ACC112 (cell line): ENCODE results near the gene SCNN1G.

Experiments used
- H2AFZ ChIP-seq: fragments of 200-600 bp; sonication (generic); one replicate; pipeline ENCODE4 v1.6.0; 2017; ENCODE audit warnings: antibody characterized with exemption, low read length; ENCODE audit not compliant: unreplicated experiment
- H3K27ac ChIP-seq: fragments of 200-600 bp; sonication (generic); 2 replicates; pipeline ENCODE4 v1.5.1; 2014; ENCODE audit warnings: low read depth, mild to moderate bottlenecking, antibody characterized with exemption, low read length, moderate library complexity
- H3K27me3 ChIP-seq: fragments of 200-600 bp; sonication (generic); 2 replicates; pipeline ENCODE4 v1.6.1; 2014; ENCODE audit warnings: mild to moderate bottlenecking, antibody characterized with exemption, low read length, moderate library complexity, mixed read lengths; ENCODE audit not compliant: insufficient read depth
- H3K36me3 ChIP-seq: fragments of 200-600 bp; sonication (generic); 2 replicates; pipeline ENCODE4 v1.6.1; 2016; ENCODE audit warnings: mild to moderate bottlenecking, antibody characterized with exemption, low read length, moderate library complexity, mixed read lengths; ENCODE audit not compliant: insufficient read depth
- H3K4me1 ChIP-seq: fragments of 200-600 bp; sonication (generic); one replicate; pipeline ENCODE4 v1.6.1; 2016; ENCODE audit warnings: low read length, mixed read lengths; ENCODE audit not compliant: insufficient read depth, unreplicated experiment, control insufficient read depth
- H3K4me3 ChIP-seq: fragments of 200-600 bp; sonication (generic); 2 replicates; pipeline ENCODE4 v1.5.1; 2014; ENCODE audit warnings: mild to moderate bottlenecking, low read depth, low read length
- H3K79me2 ChIP-seq: fragments of 200-600 bp; sonication (generic); one replicate; pipeline ENCODE4 v1.6.0; 2016; ENCODE audit warnings: low read length; ENCODE audit not compliant: control insufficient read depth, unreplicated experiment, insufficient read depth

Gene SCNN1G

DNA sequence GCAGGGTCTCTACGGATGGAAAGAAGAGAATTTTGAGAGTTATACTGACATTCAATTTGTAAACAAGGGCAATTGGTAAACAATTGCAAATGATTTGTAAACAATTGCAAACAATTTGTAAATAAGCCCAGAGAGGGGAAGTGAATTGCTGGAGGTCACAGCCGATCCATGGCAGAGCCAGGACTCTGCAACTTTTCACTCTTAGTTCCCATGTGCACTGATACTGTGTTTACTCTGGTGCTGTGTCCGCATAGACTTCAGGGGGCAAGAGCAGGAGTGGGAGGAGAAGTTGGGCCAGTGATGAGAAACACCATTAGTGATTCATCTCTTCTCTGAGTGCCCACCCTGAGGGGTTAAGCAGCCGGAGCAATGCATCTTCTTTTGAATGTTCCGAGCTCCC, 14.0 kb downstream of the SCNN1G start:
- Histone ChIP-seq H2AFZ (no peak overlapping the region), H3K79me2 (no peaks in the 10 kb centered on the region), H3K27me3 (peaks cover 79% of the 10 kb centered on the region), H3K36me3 (no peaks in the 10 kb centered on the region), H3K27ac (no peak overlapping the region), H3K4me1 (no peaks in the 10 kb centered on the region), H3K4me3 (no peak overlapping the region)

DNA sequence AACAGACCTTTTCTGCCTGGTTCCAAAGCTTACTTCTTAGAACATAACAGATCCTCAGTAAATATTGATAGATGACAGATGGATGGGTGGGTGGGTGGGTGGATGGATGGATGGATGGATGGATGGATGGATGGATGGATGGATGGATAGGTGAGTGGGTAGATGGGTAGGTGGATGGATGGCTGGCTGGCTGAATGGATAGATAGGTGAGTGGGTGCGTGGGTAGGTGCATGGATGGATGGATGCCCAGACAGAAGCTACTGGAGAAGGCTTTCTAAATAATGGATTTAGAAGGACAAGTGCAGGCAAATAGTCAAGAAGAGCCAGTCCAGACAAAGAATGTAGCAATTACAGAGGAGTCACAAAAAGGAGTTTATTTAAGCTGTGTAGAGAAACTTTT, 19.6 kb downstream of the SCNN1G start:
- H2AFZ ChIP-seq = no peak overlapping the region
- peaks cover 72% of the 10 kb centered on the region for H3K27me3 ChIP-seq
- H3K79me2 ChIP-seq = no peaks in the 10 kb centered on the region
- H3K4me3 ChIP-seq = no peak overlapping the region
- H3K4me1 ChIP-seq = no peaks in the 10 kb centered on the region
- H3K36me3 ChIP-seq = no peaks in the 10 kb centered on the region
- no peak overlapping the region for H3K27ac ChIP-seq

DNA sequence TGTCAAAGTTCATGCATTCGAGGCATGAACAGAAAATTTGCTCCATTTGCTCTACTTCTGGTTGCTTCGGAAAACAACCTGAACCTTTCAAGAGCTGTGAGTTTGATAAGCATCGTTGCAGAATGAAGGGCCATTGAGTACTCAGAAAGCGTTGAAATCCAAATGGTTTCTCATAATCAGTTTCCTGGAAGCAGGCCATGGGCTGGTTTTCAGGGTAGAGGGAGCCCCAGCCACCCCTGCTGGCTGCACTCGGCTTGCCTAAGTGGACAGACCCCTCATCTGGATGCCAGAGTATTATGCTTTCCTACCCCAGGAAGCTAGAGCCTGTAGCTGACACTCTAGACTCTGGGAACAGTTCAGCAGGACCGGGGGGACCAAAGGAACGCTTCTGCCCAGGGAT, 24.4 kb downstream of the SCNN1G start:
- no peak overlapping the region for H2AFZ ChIP-seq
- no peaks in the 10 kb centered on the region for H3K36me3 ChIP-seq
- H3K27ac ChIP-seq = no peak overlapping the region
- no peaks in the 10 kb centered on the region for H3K79me2 ChIP-seq
- no peaks in the 10 kb centered on the region for H3K4me1 ChIP-seq
- H3K4me3 ChIP-seq = no peak overlapping the region
- peaks cover 72% of the 10 kb centered on the region for H3K27me3 ChIP-seq

GRCh38 chr16:23207485-23207884, 24.9 kb downstream of the SCNN1G start:
- Histone ChIP-seq H3K79me2 (no peaks in the 10 kb centered on the region), H2AFZ (no peak overlapping the region), H3K4me3 (no peak overlapping the region), H3K27me3 (peaks cover 71% of the 10 kb centered on the region), H3K27ac (no peak overlapping the region), H3K36me3 (no peaks in the 10 kb centered on the region), H3K4me1 (no peaks in the 10 kb centered on the region)

- Histone ChIP-seq H2AFZ (no peak overlapping the region), H3K27ac (no peak overlapping the region), H3K27me3 (peaks cover 70% of the 10 kb centered on the region), H3K79me2 (no peaks in the 10 kb centered on the region), H3K4me1 (no peaks in the 10 kb centered on the region), H3K4me3 (no peak overlapping the region), H3K36me3 (no peaks in the 10 kb centered on the region)
Measured at GRCh38 chr16:23209606-23210005, 27.1 kb downstream of the SCNN1G start.

GRCh38 chr16:23213831-23214230, 31.3 kb downstream of the SCNN1G start:
- Histone ChIP-seq H3K27ac (no peak overlapping the region), H2AFZ (no peak overlapping the region), H3K36me3 (no peaks in the 10 kb centered on the region), H3K4me3 (no peak overlapping the region), H3K27me3 (peaks cover 64% of the 10 kb centered on the region), H3K4me1 (no peaks in the 10 kb centered on the region), H3K79me2 (no peaks in the 10 kb centered on the region)

DNA sequence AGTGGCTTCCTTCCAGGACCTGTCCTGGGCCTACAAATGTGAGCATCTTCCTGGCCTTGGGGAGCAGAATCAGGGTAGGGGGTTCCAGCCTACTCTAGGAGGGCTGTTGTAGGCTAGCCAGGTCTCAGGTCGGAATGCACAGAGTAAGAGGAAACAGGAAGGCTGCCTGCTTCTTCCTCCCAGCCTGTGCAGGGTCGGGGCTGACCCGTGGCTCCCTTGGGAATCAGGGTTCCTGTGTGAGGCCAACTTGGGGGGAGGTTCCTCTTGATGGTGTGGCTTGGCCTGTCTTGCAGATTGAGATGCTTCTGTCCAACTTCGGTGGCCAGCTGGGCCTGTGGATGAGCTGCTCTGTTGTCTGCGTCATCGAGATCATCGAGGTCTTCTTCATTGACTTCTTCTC, 32.3 kb downstream of the SCNN1G start:
- Histone ChIP-seq H3K27me3 (peaks cover 61% of the 10 kb centered on the region), H2AFZ (no peak overlapping the region), H3K36me3 (no peaks in the 10 kb centered on the region), H3K27ac (no peak overlapping the region), H3K79me2 (no peaks in the 10 kb centered on the region), H3K4me1 (no peaks in the 10 kb centered on the region), H3K4me3 (no peak overlapping the region)

DNA sequence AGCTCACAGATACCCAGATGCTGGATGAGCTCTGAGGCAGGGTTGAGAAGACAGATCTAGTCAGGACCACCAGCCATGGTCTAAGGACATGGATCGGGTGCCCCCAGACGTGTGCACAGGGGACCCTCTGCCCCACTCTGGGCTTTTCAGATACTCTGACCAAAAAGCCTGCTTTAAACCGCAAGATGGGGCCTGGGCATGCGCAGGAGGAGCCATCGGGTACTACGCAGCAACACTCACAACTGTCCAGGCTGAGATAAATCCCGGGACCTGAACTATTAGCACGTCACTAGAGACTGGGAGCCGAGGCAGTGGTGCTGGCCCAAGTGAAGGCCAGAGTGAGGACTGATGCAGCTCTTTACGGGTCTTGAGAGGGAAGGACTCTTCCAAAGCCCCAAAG, 32.9 kb downstream of the SCNN1G start:
- Histone ChIP-seq H3K79me2 (no peaks in the 10 kb centered on the region), H3K27ac (no peak overlapping the region), H3K4me1 (no peaks in the 10 kb centered on the region), H3K27me3 (peaks cover 61% of the 10 kb centered on the region), H2AFZ (no peak overlapping the region), H3K4me3 (no peak overlapping the region), H3K36me3 (no peaks in the 10 kb centered on the region)

DNA sequence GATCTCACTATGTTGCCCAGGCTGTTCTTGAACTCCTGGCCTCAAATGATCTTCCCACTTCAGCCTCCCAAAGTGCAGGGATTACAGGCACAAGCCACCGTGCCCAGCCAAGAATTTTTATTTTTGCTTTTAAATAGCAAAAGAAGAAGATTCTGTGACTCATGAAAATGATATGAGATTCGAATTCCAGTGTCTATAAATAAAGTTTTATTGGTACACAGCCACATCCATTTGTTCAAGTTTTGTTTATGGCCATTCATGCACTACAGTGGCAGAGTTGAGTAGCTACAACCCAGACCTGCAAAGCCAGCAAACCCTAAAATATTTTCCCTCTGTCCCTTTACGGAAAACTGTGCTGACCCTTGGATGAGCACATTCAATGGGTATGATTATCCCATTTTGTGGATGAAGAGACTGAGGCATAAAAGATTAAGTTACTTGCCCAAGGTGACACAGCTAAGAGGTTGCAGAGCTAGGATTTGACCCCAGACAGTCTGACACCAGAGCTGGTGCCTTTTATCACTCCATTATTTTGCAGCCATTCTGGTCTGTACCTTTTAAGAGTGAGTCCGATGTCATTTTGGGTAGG, 34.2 kb downstream of the SCNN1G start:
- Histone ChIP-seq H3K36me3 (no peaks in the 10 kb centered on the region), H3K27ac (no peak overlapping the region), H3K4me3 (no peak overlapping the region), H3K79me2 (no peaks in the 10 kb centered on the region), H2AFZ (no peak overlapping the region), H3K27me3 (peaks cover 57% of the 10 kb centered on the region), H3K4me1 (no peaks in the 10 kb centered on the region)

GRCh38 chr16:23217646-23218045, 35.1 kb downstream of the SCNN1G start:
- Histone ChIP-seq H3K4me3 (no peak overlapping the region), H3K27ac (no peak overlapping the region), H3K4me1 (no peaks in the 10 kb centered on the region), H3K79me2 (no peaks in the 10 kb centered on the region), H2AFZ (no peak overlapping the region), H3K27me3 (peaks cover 60% of the 10 kb centered on the region), H3K36me3 (no peaks in the 10 kb centered on the region)

- peaks cover 64% of the 10 kb centered on the region for H3K27me3 ChIP-seq
- H3K4me1 ChIP-seq = no peaks in the 10 kb centered on the region
- H3K36me3 ChIP-seq = no peaks in the 10 kb centered on the region
- H3K4me3 ChIP-seq = no peak overlapping the region
- no peak overlapping the region for H3K27ac ChIP-seq
- no peak overlapping the region for H2AFZ ChIP-seq
- no peaks in the 10 kb centered on the region for H3K79me2 ChIP-seq
Measured at GRCh38 chr16:23222929-23223328, 40.4 kb downstream of the SCNN1G start.
